GM18507 (cell line): ENCODE data around the gene PLB1.

Source experiments
- DNase-seq: peaks from one replicate; pipeline ENCODE4 v3.0.0; 2011; ENCODE audit warnings: low read depth; ENCODE audit not compliant: insufficient read length; ENCODE audit errors: extremely low spot score
- FAIRE-seq: peaks from 2 replicates; lab custom pipeline; 2011; peaks lifted over from hg19 to GRCh38; lab: Jason Lieb, UNC

The PLB1 gene

GRCh38 chr2:28580078-28580477 is 84.2 kb downstream of the PLB1 start:
- FAIRE-seq (no peak), DNase-seq (no peak)

DNA sequence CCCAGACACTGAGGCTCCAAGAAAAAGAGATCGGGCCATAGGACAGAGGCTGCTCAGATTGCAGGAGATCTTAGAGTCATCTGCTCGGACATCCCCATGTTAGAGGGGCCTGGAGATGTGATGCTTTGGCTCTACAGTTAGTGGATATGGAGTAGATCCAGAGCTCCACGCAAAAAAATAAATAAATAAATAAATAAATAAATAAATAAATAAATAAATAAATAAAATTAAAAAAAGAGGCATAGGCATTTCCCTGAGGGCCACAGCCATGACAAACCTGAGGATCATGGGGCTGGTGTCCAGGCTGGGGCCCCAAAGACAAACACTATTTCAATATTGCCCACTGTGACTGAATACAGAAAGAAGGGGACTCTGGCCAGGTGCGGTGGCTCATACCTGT is 85.5 kb downstream of the PLB1 start:
- FAIRE-seq = no peak

GRCh38 chr2:28582152-28582551 is 86.3 kb downstream of the PLB1 start:
- FAIRE-seq (no peak), DNase-seq (no peak)

More for the DNA sequence above, 85.5 kb downstream of the PLB1 start:
- DNase-seq = no peak

- FAIRE-seq (no peak), DNase-seq (no peak)
Observed at GRCh38 chr2:28582595-28582994, 86.7 kb downstream of the PLB1 start.

DNA sequence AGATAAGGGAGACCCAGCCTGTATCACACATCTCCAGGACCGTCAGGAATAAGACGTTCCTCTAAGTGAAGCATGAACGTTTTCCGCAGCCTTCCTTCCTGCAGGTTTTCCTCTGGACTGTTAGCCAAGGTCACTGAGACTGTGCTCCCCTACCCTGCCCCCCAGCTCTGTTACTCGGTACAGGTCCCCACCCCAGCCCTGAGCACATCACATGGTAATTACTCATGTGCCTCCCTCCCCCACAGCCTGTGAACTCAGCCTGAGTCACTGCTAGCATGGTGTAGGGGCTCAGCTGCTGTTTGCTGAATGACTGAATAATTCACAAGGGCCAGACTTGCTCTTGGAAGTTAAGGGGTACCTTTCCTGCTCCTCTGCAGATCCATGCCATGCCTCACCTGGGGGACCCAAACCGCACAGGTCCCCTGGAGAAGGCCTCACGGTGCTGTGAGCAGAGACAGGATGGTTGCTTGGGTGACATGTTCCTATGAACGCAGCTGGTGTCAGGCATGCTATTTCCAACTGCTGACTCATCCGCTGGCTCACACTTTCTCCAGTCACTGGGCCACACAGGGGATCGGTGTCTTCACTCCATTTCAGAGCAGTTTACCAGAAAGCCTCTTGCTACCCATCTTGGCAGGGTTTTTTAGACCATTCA is 88.2 kb downstream of the PLB1 start:
- no peak for DNase-seq
- FAIRE-seq = no peak

DNA sequence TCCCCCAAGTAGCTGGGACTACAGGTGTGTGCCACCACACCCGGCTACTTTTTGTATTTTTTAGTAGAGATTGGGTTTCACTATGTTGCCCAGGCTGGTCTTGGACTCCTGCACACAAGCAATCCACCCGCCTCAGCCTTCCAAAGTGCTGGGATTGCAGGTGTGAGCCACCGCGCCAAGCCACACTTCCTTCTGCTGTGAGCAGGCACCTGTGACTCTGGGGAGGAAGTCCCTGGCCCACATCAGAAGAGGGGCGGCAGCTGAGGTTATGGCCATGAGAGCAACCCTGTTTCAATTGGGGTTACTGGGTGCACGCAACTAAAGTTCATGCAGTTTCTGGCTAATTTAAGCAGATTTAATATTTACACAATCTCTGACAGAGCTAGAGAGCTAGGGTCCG is 91.0 kb downstream of the PLB1 start:
- DNase-seq (no peak), FAIRE-seq (no peak)

- FAIRE-seq (no peak), DNase-seq (no peak)
Observed at GRCh38 chr2:28587526-28588291, 91.8 kb downstream of the PLB1 start.

DNA sequence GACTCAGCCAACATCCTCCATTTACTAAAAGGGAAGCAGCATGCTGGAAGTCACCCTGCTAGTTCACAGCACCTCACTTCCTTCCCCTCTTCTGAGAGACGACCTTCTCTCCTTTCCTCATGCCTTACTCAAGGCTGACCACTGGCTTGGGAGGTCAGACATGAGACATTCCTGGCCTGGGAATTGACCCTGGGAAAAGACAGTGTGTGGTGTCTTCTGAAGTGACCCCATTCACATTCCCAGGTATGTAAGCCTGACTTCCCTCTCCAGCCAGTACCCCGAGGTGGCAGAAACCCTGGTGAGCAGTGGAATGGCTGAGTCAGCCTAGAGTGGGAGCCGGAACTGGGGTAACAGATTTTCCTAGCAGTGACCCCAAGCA is 92.4 kb downstream of the PLB1 start:
- FAIRE-seq = no peak
- no peak for DNase-seq

DNA sequence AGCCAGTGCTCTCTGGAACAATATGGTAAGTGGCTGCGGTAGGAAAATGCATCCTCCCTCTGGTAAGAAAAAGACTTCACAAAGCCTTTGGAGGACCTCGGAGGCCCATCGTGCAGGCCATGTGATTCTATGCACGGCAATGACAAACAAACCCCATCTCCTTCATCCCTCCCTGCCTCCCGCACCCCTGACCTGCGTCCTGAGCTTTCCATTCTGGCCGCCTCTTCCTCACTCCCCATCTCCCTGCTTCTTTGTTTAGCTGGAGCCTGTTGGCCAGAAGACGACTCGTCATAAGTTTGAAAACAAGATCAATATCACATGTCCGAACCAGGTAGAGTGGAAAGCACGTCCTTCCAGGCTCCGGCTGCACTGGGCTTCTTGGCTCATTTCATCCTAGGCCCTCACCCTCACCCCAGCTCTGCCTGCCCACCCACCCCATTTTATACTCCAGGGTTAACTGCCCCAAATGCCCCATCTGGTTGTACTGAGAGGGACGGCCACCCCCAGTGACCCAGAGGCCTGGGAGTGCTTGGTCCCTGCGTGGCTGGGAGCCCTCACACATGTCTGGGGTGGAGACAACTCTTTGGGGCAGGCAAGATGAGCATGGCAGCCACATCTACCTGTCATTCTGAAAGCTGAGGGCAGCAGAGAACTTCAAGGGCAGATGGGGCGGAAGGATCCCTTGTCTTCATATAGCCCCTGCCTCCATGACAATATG is 94.0 kb downstream of the PLB1 start:
- FAIRE-seq (no peak), DNase-seq (no peak)

- FAIRE-seq (no peak), DNase-seq (no peak)
Observed at GRCh38 chr2:28590496-28591301, 94.8 kb downstream of the PLB1 start.

DNA sequence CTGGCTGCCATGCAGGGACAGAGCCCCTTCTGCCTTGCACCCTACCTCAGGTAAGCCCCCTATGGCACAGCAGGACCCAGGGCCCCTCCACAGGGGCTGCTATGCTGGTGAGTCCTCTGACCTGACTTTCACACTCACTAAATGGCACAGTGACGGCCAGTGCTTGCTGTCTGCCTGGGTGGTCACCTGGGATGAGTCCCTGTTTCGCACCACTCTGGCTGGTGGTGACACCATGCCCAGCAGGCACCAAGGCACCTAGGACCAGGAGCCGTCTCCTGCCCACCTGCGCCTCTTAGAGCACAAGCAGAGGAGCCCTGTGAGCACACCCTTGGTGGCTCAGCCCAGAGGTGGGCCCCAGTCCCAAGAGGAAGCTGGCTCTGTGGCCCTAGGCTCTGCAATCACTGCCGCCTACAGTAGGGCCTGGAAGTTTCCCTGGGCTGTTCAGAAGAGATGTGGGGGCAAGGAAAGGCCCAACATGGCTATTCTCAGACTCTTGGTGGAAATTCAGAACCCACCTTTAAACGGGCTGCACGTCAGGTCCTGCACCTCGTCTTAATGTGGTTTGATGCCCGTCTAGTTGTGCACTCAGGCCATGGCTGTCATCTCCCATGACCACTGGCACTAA is 96.0 kb downstream of the PLB1 start:
- FAIRE-seq (no peak), DNase-seq (no peak)

GRCh38 chr2:28592481-28592880 is 96.6 kb downstream of the PLB1 start:
- FAIRE-seq (no peak), DNase-seq (no peak)

GRCh38 chr2:28593160-28593755 is 97.4 kb downstream of the PLB1 start:
- DNase-seq (no peak), FAIRE-seq (no peak)

DNA sequence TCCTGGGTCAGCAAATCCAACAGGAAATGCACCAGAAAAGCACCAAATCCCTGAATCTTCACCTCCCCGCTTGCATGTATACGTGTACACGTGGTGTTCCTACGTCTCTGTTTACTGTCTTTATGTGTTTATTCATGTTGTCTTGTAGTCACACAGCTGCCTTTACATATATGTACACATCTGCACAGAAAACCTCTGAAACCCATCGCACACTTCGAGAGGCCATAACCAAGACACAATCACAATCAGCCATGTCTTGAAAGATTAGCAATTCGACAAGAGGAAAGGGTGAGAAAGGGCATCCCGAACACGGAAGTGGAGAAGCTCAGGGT is 98.1 kb downstream of the PLB1 start:
- DNase-seq (no peak), FAIRE-seq (no peak)

- peak; percentile 64 for DNase-seq
- FAIRE-seq = peak; percentile 91
Observed at GRCh38 chr2:28594332-28595108, 98.7 kb downstream of the PLB1 start.

GRCh38 chr2:28595323-28595722 is 99.5 kb downstream of the PLB1 start:
- DNase-seq (no peak), FAIRE-seq (no peak)

GRCh38 chr2:28598484-28598883 is 102.6 kb downstream of the PLB1 start:
- FAIRE-seq = no peak
- DNase-seq = no peak

GRCh38 chr2:28600181-28600580 is 104.3 kb downstream of the PLB1 start:
- DNase-seq = no peak
- no peak for FAIRE-seq

DNA sequence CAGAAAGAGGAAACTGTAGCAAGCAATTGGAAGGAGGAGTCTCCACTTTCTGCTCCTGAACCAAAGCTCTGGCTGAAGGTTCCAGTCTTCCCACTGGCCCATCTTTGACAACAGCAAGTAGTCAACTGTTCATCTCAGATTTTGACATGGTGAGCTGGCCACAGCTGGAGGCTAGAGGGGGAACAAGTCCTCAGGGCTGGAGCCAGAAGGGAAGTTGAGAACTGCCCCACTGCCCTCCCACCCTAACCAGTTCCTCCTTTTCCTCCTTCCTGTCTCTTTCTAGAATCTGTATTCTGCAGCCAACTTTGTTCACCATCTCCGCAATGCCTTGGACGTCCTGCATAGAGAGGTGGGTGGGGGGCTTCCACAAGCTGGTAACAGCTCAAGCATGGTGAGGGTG is 105.8 kb downstream of the PLB1 start:
- no peak for FAIRE-seq
- no peak for DNase-seq
